Testis (tissue), 3 donors: ENCODE results near the gene BCL6. TPM values are rescaled to one million over a fixed set of nuclear protein-coding genes. Genes with fewer than 3 reads are reported as not detected.

Experiments
- DNase-seq: peaks from one replicate; pipeline ENCODE4 v3.0.0-alpha.2; 2019
- H3K27ac ChIP-seq, 2 donors: fragments of 200-600 bp; sonication (generic); one replicate each; pipeline ENCODE4 v1.5.1; 2019
- H3K27me3 ChIP-seq: fragments of 200-600 bp; sonication (generic); one replicate; pipeline ENCODE4 v1.5.1; 2019
- H3K36me3 ChIP-seq: fragments of 200-600 bp; sonication (generic); one replicate; pipeline ENCODE4 v1.5.1; 2017; ENCODE audit warnings: low read depth; ENCODE audit errors: missing control alignments
- H3K4me1 ChIP-seq: fragments of 200-600 bp; sonication (generic); one replicate; pipeline ENCODE4 v1.5.1; 2019
- H3K4me3 ChIP-seq, 2 donors: fragments of 200-600 bp; sonication (generic); one replicate each; pipeline ENCODE4 v1.5.1; 2017 to 2019
- H3K9me3 ChIP-seq: fragments of 200-600 bp; sonication (generic); one replicate; pipeline ENCODE4 v1.5.1; 2017
- CTCF ChIP-seq, 3 experiments: fragments of 450-650 bp in 2 of 3; fragments of 200-600 bp in 1 of 3; sonication (generic) in 1 of 3; IDR thresholded peaks; one replicate each; pipeline ENCODE4 v1.5.1; 2016 to 2019; ENCODE audit warnings: antibody characterized with exemption in 3 of 3, mild to moderate bottlenecking in 2 of 3, moderate library complexity in 1 of 3
- POLR2A ChIP-seq: fragments of 450-650 bp; IDR thresholded peaks from one replicate; pipeline ENCODE4 v1.6.1; 2017; ENCODE audit warnings: antibody characterized with exemption, mild to moderate bottlenecking, moderate library complexity
- WGBS, 2 donors: methylation state at CpG; one replicate each; pipeline ENCODE4 v1.1.5; 2018; 5-methylcytosine and 5-hydroxymethylcytosine counted together
- intact Hi-C: fragments of 100-400 bp; cut with DNase I; formaldehyde crosslinking; loops from one replicate; pipeline ENCODE4 v1.15.1; 2023; ENCODE audit warnings: low total_unique reads
- polyA plus RNA-seq: library from polyadenylated mRNA; stranded (reverse); fragments of 350-450 nt; fragmentation: Illumina TruSeq; extraction: RNeasy Lipid Tissue Mini Kit (QIAGEN cat#74804); gene quantifications from one replicate; pipeline ENCODE4 v1.2.3, GENCODE V29; 2014; ENCODE audit warnings: low read depth, low replicate concordance; ENCODE audit not compliant: insufficient read depth
- total RNA-seq, 2 donors: library from RNA; depleted of rRNA; stranded (reverse); fragments of >200 nt; gene quantifications; one replicate each; pipeline ENCODE4 v1.2.3, GENCODE V29; 2016

BCL6 gene
- total and polyA plus RNA-seq, 3 donors from 2014 or later: 34.5 to 86.6 (median 74.0) TPM

- no peak for TF ChIP-seq CTCF (IDR thresholded peaks at IDR 0.05)
- TF ChIP-seq POLR2A: no peak
- DNase-seq: no peak
- Histone ChIP-seq H3K4me3 (no peak overlapping the region), H3K4me1 (no peaks in the 10 kb centered on the region), H3K9me3 (no peaks in the 10 kb centered on the region), H3K27ac (no peak overlapping the region), H3K36me3 (no peaks in the 10 kb centered on the region), H3K27me3 (no peaks in the 10 kb centered on the region)
- intact Hi-C loops: no loop called here
- 67 to 70% methylated on average over 16 to 19 of the region's 19 CpGs for WGBS, 2 donors
These were observed 28.2 kb upstream of the BCL6 start for GRCh38 chr3:187773233-187774184.

GRCh38 chr3:187770224-187770623 is 25.0 kb upstream of the BCL6 start:
- 95 to 100% methylated on average over 1 of the region's 1 CpG for WGBS, 2 donors
- no peak for DNase-seq
- Histone ChIP-seq H3K27me3 (no peaks in the 10 kb centered on the region), H3K4me3 (no peak overlapping the region), H3K4me1 (no peaks in the 10 kb centered on the region), H3K27ac (no peak overlapping the region), H3K9me3 (no peaks in the 10 kb centered on the region), H3K36me3 (no peaks in the 10 kb centered on the region)
- TF ChIP-seq POLR2A (no peak), CTCF (IDR thresholded peaks at IDR 0.05) (no peak)
- intact Hi-C loops: no loop called here

GRCh38 chr3:187769771-187770170 is 24.5 kb upstream of the BCL6 start:
- H3K27ac ChIP-seq: no peak overlapping the region
- TF ChIP-seq CTCF (IDR thresholded peaks at IDR 0.05) (no peak), POLR2A (no peak)
- H3K27me3 ChIP-seq: no peaks in the 10 kb centered on the region
- H3K9me3 ChIP-seq: no peaks in the 10 kb centered on the region
- no peaks in the 10 kb centered on the region for H3K36me3 ChIP-seq
- 25 to 38% methylated on average over 2 of the region's 2 CpGs for WGBS, 2 donors
- intact Hi-C loops: no loop called here
- no peak for DNase-seq
- H3K4me1 ChIP-seq: no peaks in the 10 kb centered on the region
- H3K4me3 ChIP-seq: no peak overlapping the region

GRCh38 chr3:187767266-187768012 is 22.2 kb upstream of the BCL6 start:
- TF ChIP-seq CTCF (IDR thresholded peaks at IDR 0.05) (no peak), POLR2A (no peak)
- intact Hi-C loops: no loop called here
- H3K36me3 ChIP-seq: no peaks in the 10 kb centered on the region
- 91 to 95% methylated on average over 3 of the region's 3 CpGs for WGBS, 2 donors
- H3K4me3 ChIP-seq: no peak overlapping the region
- no peak overlapping the region for H3K27ac ChIP-seq
- H3K4me1 ChIP-seq: no peaks in the 10 kb centered on the region
- DNase-seq: no peak
- no peaks in the 10 kb centered on the region for H3K27me3 ChIP-seq
- H3K9me3 ChIP-seq: no peaks in the 10 kb centered on the region
